Measurements from ENCODE around the gene SENP6.
"Not testable (repeated sequence)": the region's sequence is repeated elsewhere in the genome, so short reads cannot be mapped to it uniquely, and the experiment has no call there.

SENP6 gene

GRCh38 chr6:75579951-75580350, 21.7 kb upstream of the SENP6 start:
- ATAC-seq, result no peak
- TF ChIP-seq, protein P1, sequence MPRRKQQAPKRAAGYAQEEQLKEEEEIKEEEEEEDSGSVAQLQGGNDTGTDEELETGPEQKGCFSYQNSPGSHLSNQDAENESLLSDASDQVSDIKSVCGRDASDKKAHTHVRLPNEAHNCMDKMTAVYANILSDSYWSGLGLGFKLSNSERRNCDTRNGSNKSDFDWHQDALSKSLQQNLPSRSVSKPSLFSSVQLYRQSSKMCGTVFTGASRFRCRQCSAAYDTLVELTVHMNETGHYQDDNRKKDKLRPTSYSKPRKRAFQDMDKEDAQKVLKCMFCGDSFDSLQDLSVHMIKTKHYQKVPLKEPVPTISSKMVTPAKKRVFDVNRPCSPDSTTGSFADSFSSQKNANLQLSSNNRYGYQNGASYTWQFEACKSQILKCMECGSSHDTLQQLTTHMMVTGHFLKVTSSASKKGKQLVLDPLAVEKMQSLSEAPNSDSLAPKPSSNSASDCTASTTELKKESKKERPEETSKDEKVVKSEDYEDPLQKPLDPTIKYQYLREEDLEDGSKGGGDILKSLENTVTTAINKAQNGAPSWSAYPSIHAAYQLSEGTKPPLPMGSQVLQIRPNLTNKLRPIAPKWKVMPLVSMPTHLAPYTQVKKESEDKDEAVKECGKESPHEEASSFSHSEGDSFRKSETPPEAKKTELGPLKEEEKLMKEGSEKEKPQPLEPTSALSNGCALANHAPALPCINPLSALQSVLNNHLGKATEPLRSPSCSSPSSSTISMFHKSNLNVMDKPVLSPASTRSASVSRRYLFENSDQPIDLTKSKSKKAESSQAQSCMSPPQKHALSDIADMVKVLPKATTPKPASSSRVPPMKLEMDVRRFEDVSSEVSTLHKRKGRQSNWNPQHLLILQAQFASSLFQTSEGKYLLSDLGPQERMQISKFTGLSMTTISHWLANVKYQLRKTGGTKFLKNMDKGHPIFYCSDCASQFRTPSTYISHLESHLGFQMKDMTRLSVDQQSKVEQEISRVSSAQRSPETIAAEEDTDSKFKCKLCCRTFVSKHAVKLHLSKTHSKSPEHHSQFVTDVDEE (CRISPR knock-in tag; IDR thresholded peaks at IDR 0.05), result no peak
- TF ChIP-seq ISL1 (CRISPR knock-in tag; IDR thresholded peaks at IDR 0.05), result no peak
- no peak for TF ChIP-seq ZNF8 (CRISPR knock-in tag; IDR thresholded peaks at IDR 0.05)
- TF ChIP-seq CSRNP3 (CRISPR knock-in tag; IDR thresholded peaks at IDR 0.05), result no peak
- TF ChIP-seq BACH2 (CRISPR knock-in tag; IDR thresholded peaks at IDR 0.05; ENCODE audit: borderline replicate concordance), result no peak

- no peak for TF ChIP-seq ESRRG (CRISPR knock-in tag; IDR thresholded peaks at IDR 0.05)
- no peak for TF ChIP-seq CSRNP3 (CRISPR knock-in tag; IDR thresholded peaks at IDR 0.05)
- no peak for TF ChIP-seq OSR1 (CRISPR knock-in tag; IDR thresholded peaks at IDR 0.05)
- TF ChIP-seq PPARA (CRISPR knock-in tag; IDR thresholded peaks at IDR 0.05; ENCODE audit: borderline replicate concordance), result no peak
- no peak for TF ChIP-seq ZNF565 (CRISPR knock-in tag; conservative IDR thresholded peaks at IDR 0.05; ENCODE audit: low read depth)
- TF ChIP-seq ARNTL (CRISPR knock-in tag; IDR thresholded peaks at IDR 0.05; ENCODE audit: borderline replicate concordance, low read depth), result no peak
- no peak for TF ChIP-seq ZNF70 (CRISPR knock-in tag; IDR thresholded peaks at IDR 0.05)
- TF ChIP-seq ZFP30 (CRISPR knock-in tag; IDR thresholded peaks at IDR 0.05), result no peak
- no peak for TF ChIP-seq ZC3H10 (CRISPR knock-in tag; IDR thresholded peaks at IDR 0.05)
- no peak for TF ChIP-seq ZNF8 (CRISPR knock-in tag; IDR thresholded peaks at IDR 0.05)
- no peak for TF ChIP-seq TCF4 (CRISPR knock-in tag; IDR thresholded peaks at IDR 0.05; ENCODE audit: borderline replicate concordance)
- no peak for TF ChIP-seq ZFP3 (CRISPR knock-in tag; IDR thresholded peaks at IDR 0.05)
- TF ChIP-seq SNAI2 (CRISPR knock-in tag; IDR thresholded peaks at IDR 0.05), result no peak
- no peak for ATAC-seq
Measured at GRCh38 chr6:75581231-75581630, 20.4 kb upstream of the SENP6 start.

DNA sequence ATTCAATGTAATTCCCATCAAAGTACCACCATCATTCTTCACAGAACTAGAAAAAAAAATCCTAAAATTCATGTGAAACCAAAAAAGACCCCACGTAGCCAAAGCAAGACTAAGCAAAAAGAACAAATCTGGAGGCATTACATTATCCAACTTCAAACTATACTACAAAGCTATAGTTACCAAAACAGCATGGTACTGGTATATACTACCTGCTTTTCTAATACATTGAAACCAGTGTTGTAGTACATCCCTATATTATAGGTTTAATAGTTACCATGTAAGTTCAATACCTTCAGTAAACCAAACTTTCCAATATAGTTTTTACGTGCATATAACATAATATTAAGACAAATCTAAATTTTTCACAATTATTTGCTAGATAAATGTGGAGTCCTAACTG, 17.1 kb upstream of the SENP6 start:
- ATAC-seq, result not testable (repeated sequence)

GRCh38 chr6:75588948-75589347, 12.7 kb upstream of the SENP6 start:
- ATAC-seq, result no peak
- no peak for TF ChIP-seq CSDC2 (CRISPR knock-in tag; IDR thresholded peaks at IDR 0.05)
- no peak for TF ChIP-seq CREB5 (CRISPR knock-in tag; IDR thresholded peaks at IDR 0.05; ENCODE audit: low read depth)
- TF ChIP-seq ZNF8 (CRISPR knock-in tag; IDR thresholded peaks at IDR 0.05), result no peak
- no peak for TF ChIP-seq PATZ1 (CRISPR knock-in tag; IDR thresholded peaks at IDR 0.05; ENCODE audit: borderline replicate concordance)
- no peak for TF ChIP-seq ZNF70 (CRISPR knock-in tag; IDR thresholded peaks at IDR 0.05)
- TF ChIP-seq ZFP30 (CRISPR knock-in tag; IDR thresholded peaks at IDR 0.05), result no peak
- TF ChIP-seq RARB (CRISPR knock-in tag; IDR thresholded peaks at IDR 0.05), result no peak
- no peak for TF ChIP-seq GLIS3 (CRISPR knock-in tag; IDR thresholded peaks at IDR 0.05)
- TF ChIP-seq ISL1 (CRISPR knock-in tag; IDR thresholded peaks at IDR 0.05), result no peak
- no peak for TF ChIP-seq ZC3H10 (CRISPR knock-in tag; IDR thresholded peaks at IDR 0.05)
- TF ChIP-seq TOX (CRISPR knock-in tag; IDR thresholded peaks at IDR 0.05; ENCODE audit: borderline replicate concordance), result no peak
- no peak for TF ChIP-seq OSR1 (CRISPR knock-in tag; IDR thresholded peaks at IDR 0.05)
- no peak for TF ChIP-seq ZFP3 (CRISPR knock-in tag; IDR thresholded peaks at IDR 0.05)
- TF ChIP-seq PPARA (CRISPR knock-in tag; IDR thresholded peaks at IDR 0.05; ENCODE audit: borderline replicate concordance), result no peak
- TF ChIP-seq, protein P2, sequence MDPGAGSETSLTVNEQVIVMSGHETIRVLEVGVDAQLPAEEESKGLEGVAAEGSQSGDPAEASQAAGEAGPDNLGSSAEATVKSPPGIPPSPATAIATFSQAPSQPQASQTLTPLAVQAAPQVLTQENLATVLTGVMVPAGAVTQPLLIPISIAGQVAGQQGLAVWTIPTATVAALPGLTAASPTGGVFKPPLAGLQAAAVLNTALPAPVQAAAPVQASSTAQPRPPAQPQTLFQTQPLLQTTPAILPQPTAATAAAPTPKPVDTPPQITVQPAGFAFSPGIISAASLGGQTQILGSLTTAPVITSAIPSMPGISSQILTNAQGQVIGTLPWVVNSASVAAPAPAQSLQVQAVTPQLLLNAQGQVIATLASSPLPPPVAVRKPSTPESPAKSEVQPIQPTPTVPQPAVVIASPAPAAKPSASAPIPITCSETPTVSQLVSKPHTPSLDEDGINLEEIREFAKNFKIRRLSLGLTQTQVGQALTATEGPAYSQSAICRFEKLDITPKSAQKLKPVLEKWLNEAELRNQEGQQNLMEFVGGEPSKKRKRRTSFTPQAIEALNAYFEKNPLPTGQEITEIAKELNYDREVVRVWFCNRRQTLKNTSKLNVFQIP (CRISPR knock-in tag; IDR thresholded peaks at IDR 0.05; ENCODE audit: borderline replicate concordance, low read depth), result no peak
- no peak for TF ChIP-seq ARNTL (CRISPR knock-in tag; IDR thresholded peaks at IDR 0.05; ENCODE audit: borderline replicate concordance, low read depth)
- no peak for TF ChIP-seq ZNF565 (CRISPR knock-in tag; conservative IDR thresholded peaks at IDR 0.05; ENCODE audit: low read depth)
- TF ChIP-seq, protein P1 (CRISPR knock-in tag; IDR thresholded peaks at IDR 0.05), result no peak
